ENCODE results near the gene C6orf163.

GRCh38 chr6:87397656-87398055 lies 53.0 kb downstream of the C6orf163 start:
- no peak for TF ChIP-seq CTCF (IDR thresholded peaks at IDR 0.05)
- no peak for TF ChIP-seq POLR2A (IDR thresholded peaks at IDR 0.05)
- no peak for TF ChIP-seq POLR2AphosphoS5 (IDR thresholded peaks at IDR 0.05)
- no peak for TF ChIP-seq EP300 (IDR thresholded peaks at IDR 0.05)

Data from gastroesophageal sphincter (tissue), 3 donors.